Caco-2 (cell line): ENCODE data around the gene DOK1. TPM values are rescaled to one million over a fixed set of nuclear protein-coding genes. Genes with fewer than 3 reads are reported as not detected.

Experiments
- BruUV-seq: library from RNA; stranded (reverse); fragments of 400-500 nt; replicated peaks from 2 replicates; lab custom pipeline; 2021; lab: Mats Ljungman, UMichigan
- CTCF ChIA-PET: fragments of 300-600 bp; sonication (Branson Sonifier 250); formaldehyde crosslinking; loops from one replicate; lab custom pipeline; 2022; ENCODE audit warnings: antibody characterized with exemption; lab: Charles Lee
- POLR2A ChIA-PET: fragments of 300-600 bp; sonication (Branson Sonifier 250); formaldehyde crosslinking; loops from one replicate; lab custom pipeline; 2022; ENCODE audit warnings: antibody characterized with exemption; lab: Charles Lee
- DNase-seq, 2 experiments: peaks; one replicate each; pipeline versions ENCODE4 v3.0.0 to v3.0.0-alpha.2; 2020 to 2022
- H3K27me3 ChIP-seq: replicated peaks from 2 replicates; pipeline ENCODE4 v1.6.0; 2011; ENCODE audit warnings: low read length; ENCODE audit not compliant: control insufficient read depth, insufficient read depth
- H3K36me3 ChIP-seq: 2 replicates; pipeline ENCODE4 v1.5.1; 2011; ENCODE audit warnings: low read length; ENCODE audit not compliant: control insufficient read depth, insufficient read depth
- H3K4me1 ChIP-seq: fragments of 250-450 bp; sonication (Bioruptor Pico); 2 replicates; pipeline ENCODE4 v1.5.1; 2020; ENCODE audit warnings: mild to moderate bottlenecking
- H3K4me3 ChIP-seq: 2 replicates; pipeline ENCODE4 v1.5.1; 2011; ENCODE audit warnings: low read depth, mild to moderate bottlenecking, control low read depth, low read length
- H3K9me3 ChIP-seq: fragments of 250-450 bp; sonication (Bioruptor Pico); 2 replicates; pipeline ENCODE4 v1.5.1; 2020; ENCODE audit warnings: mild to moderate bottlenecking, moderate library complexity
- H3K27ac Mint-ChIP-seq: one replicate; pipeline ENCODE4 v1.8.0; 2022; ENCODE audit warnings: mixed read lengths; ENCODE audit not compliant: unreplicated experiment
- H3K27me3 Mint-ChIP-seq: one replicate; pipeline ENCODE4 v1.8.0; 2022; ENCODE audit warnings: mixed read lengths; ENCODE audit not compliant: insufficient read depth, unreplicated experiment
- H3K36me3 Mint-ChIP-seq: one replicate; pipeline ENCODE4 v1.8.0; 2022; ENCODE audit warnings: mild to moderate bottlenecking, mixed read lengths; ENCODE audit not compliant: insufficient read depth, unreplicated experiment
- H3K4me1 Mint-ChIP-seq: one replicate; pipeline ENCODE4 v1.8.0; 2022; ENCODE audit warnings: low read depth, mixed read lengths; ENCODE audit not compliant: unreplicated experiment
- H3K4me3 Mint-ChIP-seq: one replicate; pipeline ENCODE4 v1.8.0; 2022; ENCODE audit warnings: mild to moderate bottlenecking, moderate library complexity, mixed read lengths; ENCODE audit not compliant: unreplicated experiment
- H3K9me3 Mint-ChIP-seq: one replicate; pipeline ENCODE4 v1.8.0; 2022; ENCODE audit warnings: mixed read lengths; ENCODE audit not compliant: unreplicated experiment
- intact Hi-C: fragments of 100-400 bp; cut with micrococcal nuclease; formaldehyde crosslinking; loops from one replicate; pipeline ENCODE4 v1.10.0; 2022; ENCODE audit not compliant: unreplicated experiment
- total RNA-seq: library from RNA; stranded (reverse); gene quantifications from 2 replicates; pipeline ENCODE4 v1.2.3, GENCODE V29; 2022
- TF ChIP-seq, protein P1 (sequence below), 2 experiments: fragments of 200-600 bp in 1 of 2; IDR thresholded peaks; 1 replicate in 1 of 2; 2 replicates in 1 of 2; pipeline versions ENCODE4 v1.5.1 to v1.8.0; 2011 to 2022; ENCODE audit warnings: antibody characterized with exemption in 1 of 2, control low read depth in 1 of 2, inconsistent platforms in 1 of 2, low read depth in 1 of 2, low read length in 1 of 2, mild to moderate bottlenecking in 1 of 2, moderate library complexity in 1 of 2; ENCODE audit not compliant: insufficient read depth in 1 of 2, severe bottlenecking in 1 of 2, unreplicated experiment in 1 of 2

The DOK1 gene
- total RNA-seq, 1 experiment from 2014 or later, result 5.1 TPM

DNA sequence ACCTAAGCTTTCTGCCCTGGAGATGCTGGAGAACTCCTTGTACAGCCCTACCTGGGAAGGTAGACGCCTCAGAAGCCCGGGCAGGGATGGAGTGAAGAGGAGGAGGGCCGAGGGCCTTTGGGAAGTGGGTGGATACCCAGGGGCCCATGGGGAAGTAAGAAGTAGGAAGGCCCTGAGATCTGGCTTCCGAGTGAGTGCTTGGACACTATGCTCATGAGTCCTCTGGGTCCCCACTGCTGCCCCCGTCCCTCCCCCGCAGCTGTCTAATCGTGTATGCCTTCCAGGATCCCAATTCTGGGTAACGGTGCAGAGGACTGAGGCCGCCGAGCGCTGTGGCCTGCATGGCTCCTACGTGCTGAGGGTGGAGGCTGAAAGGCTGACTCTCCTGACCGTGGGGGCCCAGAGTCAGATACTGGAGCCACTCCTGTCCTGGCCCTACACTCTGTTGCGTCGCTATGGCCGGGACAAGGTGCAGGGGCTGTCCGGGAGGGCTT lies 1.1 kb downstream of the DOK1 start:
- intact Hi-C loops, result no loop called here
- BruUV-seq, result no TSS peak
- Histone ChIP-seq H3K4me1 (peaks cover 22% of the 10 kb centered on the region), H3K9me3 (no peaks in the 10 kb centered on the region), H3K4me3 (no peak overlapping the region), H3K36me3 (no peaks in the 10 kb centered on the region; the same call in 1 of the 2 replicates), H3K27me3 (no peaks in the 10 kb centered on the region; the same call in 1 of the 2 replicates)
- Mint-ChIP-seq H3K4me1 (peaks cover 22% of the 10 kb centered on the region), H3K27ac (no peak overlapping the region), H3K36me3 (no peaks in the 10 kb centered on the region), H3K27me3 (no peaks in the 10 kb centered on the region), H3K4me3 (no peak overlapping the region), H3K9me3 (no peaks in the 10 kb centered on the region)
- ChIA-PET CTCF (no interaction called here), POLR2A (no interaction called here)
- TF ChIP-seq, protein P1, sequence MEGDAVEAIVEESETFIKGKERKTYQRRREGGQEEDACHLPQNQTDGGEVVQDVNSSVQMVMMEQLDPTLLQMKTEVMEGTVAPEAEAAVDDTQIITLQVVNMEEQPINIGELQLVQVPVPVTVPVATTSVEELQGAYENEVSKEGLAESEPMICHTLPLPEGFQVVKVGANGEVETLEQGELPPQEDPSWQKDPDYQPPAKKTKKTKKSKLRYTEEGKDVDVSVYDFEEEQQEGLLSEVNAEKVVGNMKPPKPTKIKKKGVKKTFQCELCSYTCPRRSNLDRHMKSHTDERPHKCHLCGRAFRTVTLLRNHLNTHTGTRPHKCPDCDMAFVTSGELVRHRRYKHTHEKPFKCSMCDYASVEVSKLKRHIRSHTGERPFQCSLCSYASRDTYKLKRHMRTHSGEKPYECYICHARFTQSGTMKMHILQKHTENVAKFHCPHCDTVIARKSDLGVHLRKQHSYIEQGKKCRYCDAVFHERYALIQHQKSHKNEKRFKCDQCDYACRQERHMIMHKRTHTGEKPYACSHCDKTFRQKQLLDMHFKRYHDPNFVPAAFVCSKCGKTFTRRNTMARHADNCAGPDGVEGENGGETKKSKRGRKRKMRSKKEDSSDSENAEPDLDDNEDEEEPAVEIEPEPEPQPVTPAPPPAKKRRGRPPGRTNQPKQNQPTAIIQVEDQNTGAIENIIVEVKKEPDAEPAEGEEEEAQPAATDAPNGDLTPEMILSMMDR (IDR thresholded peaks at IDR 0.05; ENCODE audit: insufficient read depth in 1 of 2, low read depth in 1 of 2, low read length in 1 of 2, severe bottlenecking in 1 of 2, unreplicated experiment in 1 of 2), result no peak
- DNase-seq, result no peak

DNA sequence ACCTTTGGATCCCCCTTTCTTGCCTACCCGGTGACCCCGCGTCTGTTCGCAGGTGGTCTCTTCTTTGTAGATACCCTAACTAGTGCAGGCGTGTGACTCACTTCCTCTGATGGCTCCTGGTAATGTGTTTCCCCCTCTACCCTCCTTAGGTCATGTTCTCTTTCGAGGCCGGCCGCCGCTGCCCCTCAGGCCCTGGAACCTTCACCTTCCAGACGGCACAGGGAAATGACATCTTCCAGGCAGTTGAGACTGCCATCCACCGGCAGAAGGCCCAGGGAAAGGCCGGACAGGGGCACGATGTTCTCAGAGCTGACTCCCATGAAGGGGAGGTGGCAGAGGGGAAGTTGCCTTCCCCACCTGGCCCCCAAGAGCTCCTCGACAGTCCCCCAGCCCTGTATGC lies 1.6 kb downstream of the DOK1 start:
- no peaks in the 10 kb centered on the region for H3K27me3 Mint-ChIP-seq
- POLR2A ChIA-PET, result no interaction called here
- no TSS peak for BruUV-seq

DNA sequence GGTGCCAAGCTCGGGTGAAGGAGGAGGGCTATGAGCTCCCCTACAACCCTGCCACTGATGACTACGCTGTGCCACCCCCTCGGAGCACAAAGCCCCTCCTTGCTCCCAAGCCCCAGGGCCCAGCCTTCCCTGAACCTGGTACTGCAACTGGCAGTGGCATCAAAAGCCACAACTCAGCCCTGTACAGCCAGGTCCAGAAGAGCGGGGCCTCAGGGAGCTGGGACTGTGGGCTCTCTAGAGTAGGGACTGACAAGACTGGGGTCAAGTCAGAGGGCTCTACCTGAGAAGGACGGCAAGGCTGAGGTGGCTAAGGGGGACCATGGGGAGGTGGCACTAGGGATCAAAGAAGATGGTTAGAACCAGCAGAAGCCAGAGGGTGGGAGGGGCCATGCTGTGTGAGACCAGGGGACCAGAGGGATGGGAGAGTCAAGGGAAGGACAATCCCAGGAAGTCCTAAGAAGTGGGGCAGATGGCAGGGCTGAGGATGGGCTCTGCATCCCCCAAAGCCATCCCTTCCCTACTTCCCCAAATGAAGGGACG lies 2.4 kb downstream of the DOK1 start:
- H3K4me3 ChIP-seq, result no peak overlapping the region
- Mint-ChIP-seq H3K4me1 (peaks cover 22% of the 10 kb centered on the region), H3K9me3 (no peaks in the 10 kb centered on the region), H3K27me3 (peaks cover 5% of the 10 kb centered on the region), H3K36me3 (no peaks in the 10 kb centered on the region), H3K27ac (no peak overlapping the region), H3K4me3 (no peak overlapping the region)
- no peaks in the 10 kb centered on the region for H3K9me3 ChIP-seq
- intact Hi-C loops, result no loop called here
- ChIA-PET POLR2A (no interaction called here), CTCF (interaction anchor here (0.6 kb wide), 1 partner anchor 74 kb away, joined by 3 read pairs; the partner anchor contains the start of gene CCDC142)
- no peaks in the 10 kb centered on the region; the same call in 1 of the 2 replicates for H3K36me3 ChIP-seq
- no peaks in the 10 kb centered on the region; the same call in 1 of the 2 replicates for H3K27me3 ChIP-seq
- peaks cover 22% of the 10 kb centered on the region for H3K4me1 ChIP-seq
- TF ChIP-seq, protein P1 (IDR thresholded peaks at IDR 0.05; ENCODE audit: insufficient read depth in 1 of 2, low read depth in 1 of 2, low read length in 1 of 2, severe bottlenecking in 1 of 2, unreplicated experiment in 1 of 2), result no peak
- no peak for DNase-seq
- no TSS peak for BruUV-seq

More for the DNA sequence above, 1.6 kb downstream of the DOK1 start:
- Histone ChIP-seq H3K27me3 (no peaks in the 10 kb centered on the region; the same call in 1 of the 2 replicates), H3K9me3 (no peaks in the 10 kb centered on the region), H3K36me3 (no peaks in the 10 kb centered on the region; the same call in 1 of the 2 replicates), H3K4me3 (no peak overlapping the region), H3K4me1 (peaks cover 22% of the 10 kb centered on the region)
- CTCF ChIA-PET, result no interaction called here
- H3K36me3 Mint-ChIP-seq, result no peaks in the 10 kb centered on the region
- DNase-seq, result no peak
- intact Hi-C loops, result no loop called here
- TF ChIP-seq, protein P1 (IDR thresholded peaks at IDR 0.05; ENCODE audit: insufficient read depth in 1 of 2, low read depth in 1 of 2, low read length in 1 of 2, severe bottlenecking in 1 of 2, unreplicated experiment in 1 of 2), result no peak
- H3K27ac Mint-ChIP-seq, result no peak overlapping the region
- no peak overlapping the region for H3K4me3 Mint-ChIP-seq
- H3K4me1 Mint-ChIP-seq, result peaks cover 22% of the 10 kb centered on the region
- H3K9me3 Mint-ChIP-seq, result no peaks in the 10 kb centered on the region
